DMS 273 (cell line): Measurements from ENCODE around the gene ATAD3B.
"Not testable (repeated sequence)": the region's sequence is repeated elsewhere in the genome, so short reads cannot be mapped to it uniquely, and the experiment has no call there.

Experiments
- DNase-seq: peaks from one replicate; lab custom pipeline; 2025; ENCODE audit not compliant: unreplicated experiment; lab: John Stamatoyannopoulos, UW

ATAD3B gene, protein sequence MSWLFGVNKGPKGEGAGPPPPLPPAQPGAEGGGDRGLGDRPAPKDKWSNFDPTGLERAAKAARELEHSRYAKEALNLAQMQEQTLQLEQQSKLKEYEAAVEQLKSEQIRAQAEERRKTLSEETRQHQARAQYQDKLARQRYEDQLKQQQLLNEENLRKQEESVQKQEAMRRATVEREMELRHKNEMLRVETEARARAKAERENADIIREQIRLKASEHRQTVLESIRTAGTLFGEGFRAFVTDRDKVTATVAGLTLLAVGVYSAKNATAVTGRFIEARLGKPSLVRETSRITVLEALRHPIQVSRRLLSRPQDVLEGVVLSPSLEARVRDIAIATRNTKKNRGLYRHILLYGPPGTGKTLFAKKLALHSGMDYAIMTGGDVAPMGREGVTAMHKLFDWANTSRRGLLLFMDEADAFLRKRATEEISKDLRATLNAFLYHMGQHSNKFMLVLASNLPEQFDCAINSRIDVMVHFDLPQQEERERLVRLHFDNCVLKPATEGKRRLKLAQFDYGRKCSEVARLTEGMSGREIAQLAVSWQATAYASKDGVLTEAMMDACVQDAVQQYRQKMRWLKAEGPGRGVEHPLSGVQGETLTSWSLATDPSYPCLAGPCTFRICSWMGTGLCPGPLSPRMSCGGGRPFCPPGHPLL

DNA sequence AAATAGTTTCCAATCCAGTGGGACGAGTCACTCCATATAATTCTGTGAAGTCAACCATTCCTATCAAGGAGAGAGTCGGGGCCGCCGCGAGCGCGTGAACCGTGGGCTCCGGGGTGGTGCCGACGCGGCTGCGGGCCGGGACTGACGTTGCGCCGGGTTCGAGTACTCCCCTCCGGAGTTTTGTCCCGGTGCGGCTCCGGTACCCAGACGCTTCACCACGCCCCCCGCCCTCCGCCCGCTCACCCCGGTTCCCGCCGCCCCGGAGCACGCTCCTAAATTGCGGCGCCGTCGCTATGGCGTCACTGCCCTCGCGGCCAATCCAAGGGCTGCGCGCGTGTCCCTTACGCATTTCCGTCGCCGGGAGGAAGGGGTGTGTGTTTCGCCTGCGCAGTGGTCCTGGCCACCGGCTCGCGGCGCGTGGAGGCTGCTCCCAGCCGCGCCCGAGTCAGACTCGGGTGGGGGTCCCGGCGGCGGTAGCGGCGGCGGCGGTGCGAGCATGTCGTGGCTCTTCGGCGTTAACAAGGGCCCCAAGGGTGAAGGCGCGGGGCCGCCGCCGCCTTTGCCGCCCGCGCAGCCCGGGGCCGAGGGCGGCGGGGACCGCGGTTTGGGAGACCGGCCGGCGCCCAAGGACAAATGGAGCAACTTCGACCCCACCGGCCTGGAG is at the start of gene ATAD3B:
TSS of gene ATAD3B (plus strand) at position 377 of the 664 bp plus-strand sequence. CDS start at position 497, 120 bp downstream.
- DNase-seq, result peak; percentile 85

DNA sequence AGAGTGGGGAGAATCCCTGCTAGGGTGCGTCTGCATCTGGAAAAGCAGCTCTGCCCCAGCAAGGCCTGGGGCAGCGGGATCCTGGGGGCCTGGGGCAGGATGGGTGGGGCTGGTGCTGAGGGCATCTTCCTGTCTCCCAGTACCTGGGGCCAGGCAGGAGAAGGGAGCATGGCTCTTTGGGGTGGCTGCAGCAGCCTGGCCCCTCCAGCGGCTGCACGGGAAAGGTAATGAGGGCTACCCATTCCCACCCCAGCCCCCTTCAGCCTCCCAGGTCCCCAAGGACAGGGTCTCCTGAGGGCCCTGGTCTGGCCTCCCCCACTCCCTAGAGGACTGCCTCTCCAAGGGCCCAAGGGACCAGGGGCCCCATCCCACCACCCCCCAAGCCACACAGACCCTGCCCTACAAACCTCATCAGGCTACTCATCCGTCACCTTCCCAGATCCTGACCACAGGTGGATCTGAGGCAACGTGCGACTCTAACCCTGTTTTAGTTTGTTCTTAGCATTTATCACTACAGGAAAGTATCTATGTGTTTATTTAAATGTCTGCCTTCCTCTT is 49.6 kb upstream of the ATAD3B start:
- no peak for DNase-seq

DNA sequence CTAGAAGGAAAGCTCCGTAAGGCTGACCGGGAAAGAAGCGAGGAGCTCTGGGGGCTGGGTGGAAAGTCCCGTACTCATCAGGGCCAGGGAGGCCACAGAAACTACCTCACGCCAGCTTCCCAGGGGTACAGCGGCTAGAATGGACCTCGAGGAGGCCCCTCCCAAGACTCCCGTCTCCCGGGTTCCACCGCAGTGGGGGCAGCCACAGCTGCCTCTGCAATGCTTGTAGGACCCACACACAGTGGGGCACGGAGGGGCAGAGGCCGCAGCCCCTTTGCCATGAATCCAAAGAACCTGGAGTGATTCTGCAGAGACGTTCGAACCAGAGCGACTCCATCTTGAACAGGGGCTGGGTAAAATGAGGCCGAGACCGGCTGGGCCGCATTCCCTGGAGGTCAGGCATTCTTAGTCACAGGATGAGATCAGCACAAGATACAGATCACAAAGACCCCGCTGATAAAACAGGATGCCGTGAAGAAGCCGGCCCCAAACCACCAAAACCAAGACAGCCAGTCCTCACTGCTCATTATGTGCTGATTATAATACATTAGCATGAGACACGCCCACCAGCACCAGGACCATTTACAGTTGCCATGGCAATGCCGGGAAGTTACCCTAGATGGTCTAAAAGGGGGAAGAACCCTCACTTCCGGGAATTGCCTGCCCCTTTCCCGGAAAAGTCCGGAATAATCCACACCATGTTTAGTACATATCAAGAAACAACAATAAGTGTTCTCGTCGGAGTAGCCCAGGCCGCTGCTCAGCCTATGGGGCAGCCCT is 48.9 kb upstream of the ATAD3B start:
- DNase-seq, result peak; percentile 55

DNA sequence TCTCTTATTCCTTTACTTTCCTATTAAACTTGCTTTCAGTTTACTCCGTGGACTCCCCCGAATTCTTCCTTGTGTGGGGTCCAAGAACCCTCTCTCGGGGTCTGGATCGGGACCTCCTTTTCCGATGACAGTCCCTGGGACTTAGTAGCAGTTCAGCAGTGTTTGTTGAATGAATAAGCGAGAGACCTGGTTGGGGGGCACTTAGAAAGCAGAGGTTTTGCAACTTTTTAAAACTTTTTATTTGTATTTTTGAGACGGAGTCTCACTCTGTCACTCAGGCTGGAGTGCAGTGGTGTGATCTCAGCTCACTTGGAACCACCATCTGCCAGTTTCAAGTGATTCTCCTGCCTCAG is 48.3 kb upstream of the ATAD3B start:
- no peak for DNase-seq

DNA sequence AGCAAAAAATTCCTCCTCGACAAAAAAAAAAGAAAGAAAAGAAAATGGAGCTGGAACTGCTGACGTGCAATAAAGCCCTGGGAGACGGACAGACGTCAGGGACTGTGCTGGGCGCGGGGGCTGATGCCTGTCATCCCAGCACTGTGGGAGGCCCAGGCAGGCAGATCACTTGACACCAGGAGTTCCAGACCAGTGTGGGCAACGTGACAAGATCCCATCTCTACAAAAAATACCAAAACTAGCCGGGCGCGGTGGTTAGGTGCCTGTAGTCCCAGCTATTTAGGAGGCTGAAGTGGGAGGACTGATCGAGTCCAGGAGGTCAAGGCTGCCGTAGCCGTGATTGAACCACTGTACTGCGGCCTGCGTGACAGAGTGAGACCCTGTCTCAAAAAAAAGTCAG is 46.9 kb upstream of the ATAD3B start:
- DNase-seq, result no peak

DNA sequence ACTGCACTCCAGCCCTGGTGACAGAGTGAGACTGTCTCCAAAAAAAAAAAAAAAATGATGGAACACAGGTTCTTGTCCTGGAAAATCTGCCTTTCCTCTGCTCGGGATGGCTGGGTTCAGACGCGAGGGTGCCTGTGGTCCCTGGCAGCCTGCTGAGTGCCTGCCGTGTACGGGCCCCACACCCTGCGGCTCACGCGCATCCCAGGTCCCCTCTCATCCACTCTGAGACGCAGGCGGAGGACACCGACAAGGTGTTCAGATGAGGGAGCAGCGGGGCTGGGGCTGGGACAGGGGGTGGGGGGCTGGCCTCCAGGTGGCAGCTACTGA is 46.2 kb upstream of the ATAD3B start:
- DNase-seq, result no peak

DNA sequence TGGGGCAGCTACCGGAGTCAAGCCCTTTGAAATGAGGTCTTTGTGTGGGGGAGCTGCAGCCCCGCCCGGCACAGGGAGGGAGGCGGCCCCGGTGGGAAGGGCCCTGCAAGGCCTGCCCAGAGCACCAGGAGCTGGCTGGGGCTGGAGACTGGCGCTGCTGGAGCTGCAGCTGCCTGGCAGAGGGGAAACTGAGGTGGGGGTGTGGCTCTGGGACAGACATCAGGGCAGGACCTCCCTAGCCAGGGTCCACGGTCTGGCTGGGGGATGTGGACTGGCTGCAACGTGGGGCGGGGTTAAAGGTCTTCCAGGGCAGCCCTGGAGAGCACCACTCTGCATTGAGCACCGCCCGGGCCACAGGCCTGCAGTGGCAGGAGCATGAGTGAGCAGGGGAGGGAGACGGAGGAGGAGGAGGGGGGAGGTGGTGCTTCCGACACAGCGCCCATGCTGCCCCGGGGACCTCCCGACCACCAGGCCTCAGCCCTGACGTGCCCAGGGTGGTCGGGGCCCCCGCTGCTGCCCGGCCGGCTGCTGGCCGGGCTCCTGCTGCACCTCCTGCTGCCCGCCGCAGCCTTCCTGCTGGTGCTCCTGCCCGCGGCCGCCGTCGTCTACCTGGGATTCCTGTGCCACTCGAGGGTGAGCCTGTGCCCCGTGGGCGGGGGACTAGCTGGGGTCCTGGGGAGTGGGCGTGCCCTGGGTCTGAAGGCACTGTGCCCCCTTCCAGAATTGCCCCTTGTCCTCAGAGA is 45.6 kb upstream of the ATAD3B start:
- peak; percentile 65 for DNase-seq

DNA sequence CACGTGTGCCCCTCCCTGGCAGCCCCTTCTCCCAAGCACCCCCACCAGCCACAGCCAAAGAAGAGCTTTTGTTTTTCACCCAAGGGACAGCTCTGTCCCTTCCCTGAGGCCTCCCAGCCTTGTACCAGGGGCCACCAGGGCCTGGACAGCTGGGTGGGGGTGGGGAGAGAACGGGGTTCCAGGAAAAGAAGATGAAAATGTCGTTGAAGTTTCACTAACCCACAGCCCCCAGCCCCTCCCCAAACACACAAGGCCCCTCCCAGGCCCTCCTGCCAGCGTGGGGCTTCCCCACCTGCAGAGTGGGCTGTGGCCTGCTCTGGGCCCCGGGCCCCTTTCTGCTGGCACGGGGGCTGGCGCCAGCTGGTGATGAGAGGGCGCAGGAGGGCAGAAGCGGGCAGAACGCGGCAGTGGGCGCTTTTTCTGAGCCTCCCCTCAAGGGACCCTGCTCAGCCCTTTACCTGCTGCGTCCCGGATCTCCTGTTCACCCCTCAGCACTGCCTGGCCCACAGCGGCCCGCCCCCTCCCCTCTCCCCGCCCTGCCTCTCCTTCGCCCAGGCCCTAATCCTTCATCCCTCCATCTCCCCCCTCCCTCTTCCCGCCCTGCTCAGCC is 45.0 kb upstream of the ATAD3B start:
- peak; percentile 76 for DNase-seq

DNA sequence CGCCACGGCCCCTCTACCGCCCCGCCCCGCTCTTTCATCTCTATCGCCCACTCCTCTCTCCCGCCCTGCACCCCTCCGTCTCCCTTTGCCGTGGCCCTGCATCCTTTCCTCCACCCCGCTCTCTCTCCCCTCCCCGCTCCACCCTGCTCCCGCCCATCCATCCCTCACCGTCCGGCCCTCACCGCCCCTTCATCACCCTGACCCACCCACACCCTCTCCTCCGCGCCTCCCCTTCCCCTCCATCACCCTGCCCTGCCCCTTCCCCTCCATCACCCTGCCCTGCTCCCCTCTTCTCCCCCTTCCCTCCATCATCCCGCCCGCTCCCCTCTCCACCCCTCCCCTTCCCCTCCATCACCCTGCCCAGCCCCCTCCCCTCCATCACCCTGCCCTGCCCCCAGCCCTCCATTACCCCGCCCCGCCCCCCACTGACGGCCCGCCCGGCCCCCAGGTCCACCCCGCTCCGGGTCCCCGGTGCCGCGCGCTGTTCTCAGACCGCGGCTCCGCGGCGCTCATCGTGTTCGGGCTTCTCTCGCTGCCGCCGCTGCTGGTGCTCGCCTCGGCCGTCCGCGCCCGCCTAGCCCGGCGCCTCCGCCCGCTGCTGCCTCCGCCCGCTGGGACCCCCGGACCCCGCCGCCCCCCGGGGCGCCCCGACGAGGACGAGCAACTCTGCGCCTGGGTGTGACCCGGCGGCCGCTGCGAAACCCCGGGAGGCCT is 44.3 kb upstream of the ATAD3B start:
- peak; percentile 70 for DNase-seq

DNA sequence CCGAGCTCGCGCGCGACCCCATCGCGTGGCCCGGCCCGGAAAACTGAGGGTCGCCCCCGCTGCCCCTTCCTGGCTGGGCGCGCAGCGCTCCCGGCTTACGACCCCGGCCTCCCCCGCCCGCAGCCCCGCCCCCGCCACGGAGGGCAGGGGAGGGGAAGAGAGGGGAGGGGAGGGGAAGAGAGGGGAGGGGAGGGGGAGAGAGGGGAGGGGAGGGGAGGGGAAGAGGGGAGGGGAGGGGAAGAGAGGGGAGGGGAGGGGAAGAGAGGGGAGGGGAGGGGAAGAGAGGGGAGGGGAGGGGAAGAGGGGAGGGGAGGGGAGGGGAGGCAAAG is 43.8 kb upstream of the ATAD3B start:
- no peak for DNase-seq

DNA sequence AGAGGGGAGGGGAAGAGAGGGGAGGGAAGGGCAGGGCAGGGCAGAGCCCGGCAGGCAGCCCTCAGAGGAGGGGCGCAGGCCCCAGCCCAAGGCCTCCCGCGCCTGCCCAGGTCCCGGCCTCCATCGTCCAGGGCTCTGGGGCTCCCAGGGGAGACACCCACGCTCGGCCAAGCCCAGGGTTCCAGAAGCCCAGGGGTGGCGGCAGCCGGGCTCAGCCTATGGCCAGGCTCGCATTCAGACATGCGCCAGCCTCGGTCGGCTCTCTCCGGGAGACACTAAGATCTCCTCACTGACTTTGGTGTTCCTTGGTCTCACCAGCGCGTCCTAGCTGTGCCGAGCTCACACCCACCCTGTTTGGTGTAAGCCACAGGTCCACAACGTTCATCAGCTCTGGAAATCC is 43.4 kb upstream of the ATAD3B start:
- no peak for DNase-seq

DNA sequence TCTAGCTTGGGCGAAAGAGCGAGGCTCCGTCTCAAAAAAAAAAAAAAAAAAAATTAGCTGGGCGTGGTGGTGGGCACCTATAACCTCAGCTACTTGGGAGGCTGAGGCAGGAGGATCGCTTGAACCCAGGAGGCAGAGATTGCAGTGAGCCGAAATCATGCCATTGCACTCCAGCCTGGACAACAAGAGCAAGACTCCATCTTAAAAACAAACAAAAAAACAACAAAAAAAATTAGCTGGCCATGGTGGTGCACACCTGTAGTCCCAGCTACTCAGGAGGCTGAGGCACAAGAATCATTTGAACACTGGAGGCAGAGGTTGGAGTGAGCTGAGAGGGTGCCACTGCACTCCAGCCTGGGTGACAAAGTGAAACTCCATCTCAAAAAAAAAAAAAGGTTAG is 42.6 kb upstream of the ATAD3B start:
- DNase-seq, result not testable (repeated sequence)

DNA sequence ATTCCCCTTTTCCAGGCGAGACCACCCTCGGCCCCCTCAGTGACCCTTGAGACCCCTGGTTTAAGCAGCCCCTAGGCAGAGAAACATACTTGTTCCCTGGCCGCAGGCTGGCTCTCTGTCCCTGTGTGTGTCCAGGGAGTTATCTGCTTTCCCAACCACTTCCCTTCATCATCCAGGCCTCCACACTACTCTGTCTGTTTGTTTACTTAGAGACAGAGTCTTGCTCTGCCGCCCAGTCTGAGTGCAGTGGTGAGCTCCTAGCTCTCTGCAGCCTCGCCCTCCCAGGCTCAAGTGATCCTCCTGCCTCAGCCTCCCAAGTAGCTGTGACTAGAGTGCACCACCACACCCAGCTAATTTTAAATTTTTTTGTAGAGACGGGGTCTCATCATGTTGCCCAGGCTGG is 41.9 kb upstream of the ATAD3B start:
- DNase-seq, result no peak

DNA sequence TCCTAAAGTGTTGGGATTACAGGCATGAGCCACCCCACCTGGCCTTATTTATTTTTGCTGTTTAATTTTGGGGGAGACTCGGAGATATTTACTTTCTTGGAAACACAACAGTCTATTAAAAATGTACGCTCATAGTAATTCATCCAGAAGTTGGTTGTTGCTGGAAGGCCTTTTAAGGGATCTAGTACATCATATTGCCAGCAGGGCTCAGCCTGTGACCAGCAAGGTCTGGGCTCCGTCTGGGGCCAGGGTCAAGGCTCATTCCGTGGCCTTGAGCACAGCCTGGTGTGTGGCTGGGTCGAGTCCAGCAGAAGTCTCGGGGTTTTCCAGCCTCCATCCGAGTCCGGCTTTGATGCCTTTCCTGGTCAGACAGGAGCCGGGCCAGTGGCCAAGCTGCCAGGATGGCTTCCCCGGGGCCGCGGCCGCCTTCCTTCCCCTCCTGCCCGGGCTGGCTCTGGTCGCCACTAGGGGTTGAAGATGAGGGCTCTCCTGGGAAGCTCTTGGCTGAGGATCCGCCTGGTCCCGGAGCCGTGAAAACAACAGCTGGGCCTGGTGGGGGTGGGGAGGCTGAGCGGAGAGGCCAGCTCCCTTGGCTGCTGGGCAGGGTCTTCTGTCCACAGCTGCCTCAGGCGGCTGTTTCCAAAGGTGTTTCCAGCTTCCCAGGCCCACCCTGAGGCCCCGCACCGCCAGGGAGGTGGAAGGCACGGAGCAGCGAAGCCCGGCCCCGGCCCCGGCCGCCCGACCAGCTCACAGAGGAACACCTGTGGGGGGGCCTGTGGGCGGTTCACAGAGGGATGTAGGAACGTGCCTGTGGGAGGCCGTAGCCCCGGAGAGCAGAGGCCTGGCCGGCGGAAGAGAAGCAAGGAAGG is 41.2 kb upstream of the ATAD3B start:
- peak; percentile 95 for DNase-seq

DNA sequence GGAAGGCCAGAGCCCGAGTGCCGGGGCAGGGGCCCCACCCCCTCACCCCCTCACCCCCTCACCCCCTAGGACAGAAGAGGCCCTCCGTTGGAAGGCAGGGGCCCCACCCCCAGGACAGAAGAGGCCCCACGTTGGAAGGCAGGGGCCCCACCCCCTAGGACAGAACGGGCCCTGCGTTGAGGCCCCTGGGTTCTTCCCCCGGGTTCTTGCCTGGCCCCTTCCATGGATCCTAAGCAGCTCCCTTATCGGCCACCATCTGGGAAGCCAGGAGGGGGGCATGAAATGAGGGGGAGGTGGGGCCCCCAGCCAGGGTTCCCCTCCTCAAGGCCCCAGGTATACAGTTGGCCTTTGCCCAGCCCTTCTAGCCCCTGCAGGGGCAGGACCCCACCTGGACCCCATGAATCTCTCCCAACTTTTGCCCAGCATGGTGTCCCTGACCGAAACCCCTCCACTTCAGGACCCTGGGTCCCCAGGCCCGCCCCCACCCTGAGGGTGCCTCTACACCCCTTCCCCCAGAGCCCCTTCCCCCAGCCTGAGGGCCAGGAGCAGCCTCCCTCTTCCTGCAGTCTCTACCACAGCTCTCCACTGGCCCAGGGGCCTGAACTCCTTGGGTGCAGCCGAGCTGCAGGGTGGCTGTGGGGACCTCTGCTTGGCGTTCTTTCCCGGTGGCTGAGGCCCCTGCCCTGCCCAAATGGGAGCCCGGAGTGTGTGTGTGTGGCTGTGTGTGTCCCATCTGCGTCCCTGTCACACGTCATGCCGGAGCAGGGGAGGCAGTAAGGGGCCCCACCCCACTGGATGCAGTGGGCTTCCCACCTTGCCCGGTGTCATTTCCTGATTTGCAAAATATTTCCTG is 40.3 kb upstream of the ATAD3B start:
- peak; percentile 91 for DNase-seq

DNA sequence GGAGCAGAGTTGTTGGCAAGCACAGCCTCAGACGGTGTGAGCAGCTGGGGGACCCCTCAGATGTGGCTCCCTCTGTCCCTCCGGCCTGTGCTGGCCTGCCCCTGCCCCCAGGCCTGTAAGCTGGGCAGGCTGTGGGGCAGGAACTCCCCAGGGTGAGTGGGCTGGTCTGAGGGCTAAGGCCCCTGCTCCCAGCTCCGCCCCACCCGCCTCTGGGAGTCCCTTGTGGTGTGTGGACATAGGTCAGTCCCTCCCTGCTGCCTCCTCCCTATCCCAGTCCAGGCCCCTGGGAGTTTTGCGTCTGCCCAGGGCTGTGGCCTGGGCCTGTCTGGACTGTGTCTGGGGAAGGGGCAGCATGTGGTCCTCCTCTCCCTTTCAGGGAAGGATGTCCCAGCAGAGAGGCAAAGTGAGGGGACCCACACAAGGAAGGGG is 39.7 kb upstream of the ATAD3B start:
- DNase-seq, result peak; percentile 84

DNA sequence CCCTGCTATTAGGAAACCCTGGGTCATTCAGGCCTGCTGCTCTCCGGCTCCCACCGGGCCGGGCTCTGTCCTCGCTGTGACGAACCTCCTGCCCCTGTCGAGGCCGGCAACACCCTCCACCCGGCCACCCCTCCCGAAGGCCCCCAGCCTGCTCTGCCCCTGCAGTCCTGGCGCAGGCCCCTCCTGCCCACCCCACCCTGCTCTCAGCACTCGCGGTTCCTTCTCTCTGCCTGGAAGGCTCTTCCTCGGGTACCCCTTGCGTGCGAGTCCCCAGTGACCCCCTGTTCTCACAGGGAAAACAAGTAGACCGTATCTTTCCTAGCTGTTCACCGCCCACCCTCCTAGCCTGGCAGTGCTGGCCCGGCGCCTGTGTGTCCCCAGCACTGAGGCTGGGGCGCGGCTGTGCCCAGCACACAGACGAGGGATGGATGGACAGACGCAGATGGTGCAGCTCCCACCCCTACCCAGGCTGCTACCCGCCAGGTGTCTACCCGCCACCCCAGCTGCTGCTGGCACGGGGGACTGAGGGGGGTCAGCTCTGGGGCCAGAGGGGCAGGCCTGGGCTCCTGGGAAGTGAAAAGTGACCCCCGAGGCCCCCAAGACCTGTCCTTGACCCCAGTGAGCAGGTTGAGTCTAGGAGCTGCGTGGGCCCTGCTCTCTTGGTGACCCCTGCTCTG is 39.2 kb upstream of the ATAD3B start:
- DNase-seq, result peak; percentile 94
